GM12878 (cell line): ENCODE results near the gene SPSB3. TPM values are rescaled to one million over a fixed set of nuclear protein-coding genes. Genes with fewer than 3 reads are reported as not detected.
A peak's percentile ranks its signal among the peaks of the same experiment; 100 is the strongest.

ENCODE experiments used
- BMI1 ChIP-seq: fragments of 450-650 bp; IDR thresholded peaks from 2 replicates; pipeline ENCODE4 v1.6.1; 2016; ENCODE audit warnings: mild to moderate bottlenecking, moderate library complexity, borderline replicate concordance
- EZH2 ChIP-seq: IDR thresholded peaks from 2 replicates; pipeline ENCODE4 v1.6.1; 2012; ENCODE audit warnings: low read depth, mild to moderate bottlenecking, control low read depth, inconsistent platforms, low read length, borderline replicate concordance; ENCODE audit not compliant: control insufficient read depth
- GATAD2B ChIP-seq: fragments of 450-650 bp; conservative IDR thresholded peaks from 2 replicates; pipeline ENCODE4 v1.6.1; 2017; ENCODE audit warnings: low read depth, mild to moderate bottlenecking, moderate library complexity
- RUNX3 ChIP-seq: IDR thresholded peaks from 2 replicates; pipeline ENCODE4 v1.6.1; 2012; ENCODE audit warnings: low read length, inconsistent platforms
- TCF7 ChIP-seq: IDR thresholded peaks from 2 replicates; pipeline ENCODE4 v1.6.1; 2014; ENCODE audit warnings: antibody characterized with exemption, borderline replicate concordance
- ZNF217 ChIP-seq: fragments of 450-650 bp; IDR thresholded peaks from 2 replicates; pipeline ENCODE4 v1.6.1; 2017; ENCODE audit warnings: antibody characterized with exemption, mild to moderate bottlenecking
- polyA plus RNA-seq, 11 experiments: library from polyadenylated mRNA; depleted of rRNA in 4 of 11; unstranded in 6 of 11; stranded (reverse) in 5 of 11; fragments of >200 nt; fragmentation: Nextera tagmentation in 4 of 11; fragmentation: Illumina TruSeq in 1 of 11; extraction: Ambion mirVana in 4 of 11; extraction: Trizol in 1 of 11; gene quantifications; 1 replicate in 1 of 11; 2 replicates in 10 of 11; pipeline versions ENCODE4 v1.2.1 to v1.2.3, GENCODE V29; 2011 to 2016; ENCODE audit warnings: inconsistent platforms in 2 of 11, missing spikeins in 2 of 11, low read depth in 1 of 11
- total RNA-seq, 4 experiments: library from RNA; depleted of rRNA in 3 of 4; stranded (reverse); fragments of >200 nt in 3 of 4; fragmentation: Illumina TruSeq in 1 of 4; extraction: Trizol in 1 of 4; gene quantifications; 2 replicates each; pipeline versions ENCODE4 v1.2.1 to v1.2.3, GENCODE V29; 2013 to 2021
- TF ChIP-seq, protein P1 (sequence below), 3 experiments: IDR thresholded peaks in 2 of 3; conservative IDR thresholded peaks in 1 of 3; 2 replicates each; pipeline ENCODE4 v1.5.1; 2011; ENCODE audit warnings: low read depth in 3 of 3, low read length in 3 of 3, mild to moderate bottlenecking in 3 of 3, control low read depth in 2 of 3, moderate library complexity in 2 of 3, inconsistent platforms in 1 of 3, mixed read lengths in 1 of 3; ENCODE audit not compliant: control insufficient read depth in 2 of 3, insufficient read depth in 1 of 3; ENCODE audit errors: extremely low read depth in 1 of 3
- TF ChIP-seq, protein P2 (sequence below): IDR thresholded peaks from 2 replicates; pipeline ENCODE4 v1.6.1; 2012; ENCODE audit warnings: mild to moderate bottlenecking, low read depth, low read length
- TF ChIP-seq, protein P3 (sequence below): IDR thresholded peaks from 2 replicates; pipeline ENCODE4 v1.6.1; 2011; ENCODE audit warnings: borderline replicate concordance, low read depth, mild to moderate bottlenecking, moderate library complexity, low read length; ENCODE audit not compliant: insufficient read depth, poor library complexity, severe bottlenecking
- TF ChIP-seq, protein P4 (sequence below): fragments of 450-650 bp; IDR thresholded peaks from 2 replicates; pipeline ENCODE4 v1.6.1; 2018; ENCODE audit warnings: mild to moderate bottlenecking, low read depth, moderate library complexity; ENCODE audit not compliant: partially characterized antibody
- TF ChIP-seq, protein P5 (sequence below): IDR thresholded peaks from 2 replicates; pipeline ENCODE4 v1.6.1; 2012; ENCODE audit warnings: improper control_type of control experiment, low read depth, low read length; ENCODE audit not compliant: insufficient replicate concordance

SPSB3 gene
- total and polyA plus RNA-seq, 10 of the 15 experiments (the other 5 are each of a cell fraction or from before 2014, with no cell fraction given) = 0.31 to 26.9 (median 14.0) TPM

DNA sequence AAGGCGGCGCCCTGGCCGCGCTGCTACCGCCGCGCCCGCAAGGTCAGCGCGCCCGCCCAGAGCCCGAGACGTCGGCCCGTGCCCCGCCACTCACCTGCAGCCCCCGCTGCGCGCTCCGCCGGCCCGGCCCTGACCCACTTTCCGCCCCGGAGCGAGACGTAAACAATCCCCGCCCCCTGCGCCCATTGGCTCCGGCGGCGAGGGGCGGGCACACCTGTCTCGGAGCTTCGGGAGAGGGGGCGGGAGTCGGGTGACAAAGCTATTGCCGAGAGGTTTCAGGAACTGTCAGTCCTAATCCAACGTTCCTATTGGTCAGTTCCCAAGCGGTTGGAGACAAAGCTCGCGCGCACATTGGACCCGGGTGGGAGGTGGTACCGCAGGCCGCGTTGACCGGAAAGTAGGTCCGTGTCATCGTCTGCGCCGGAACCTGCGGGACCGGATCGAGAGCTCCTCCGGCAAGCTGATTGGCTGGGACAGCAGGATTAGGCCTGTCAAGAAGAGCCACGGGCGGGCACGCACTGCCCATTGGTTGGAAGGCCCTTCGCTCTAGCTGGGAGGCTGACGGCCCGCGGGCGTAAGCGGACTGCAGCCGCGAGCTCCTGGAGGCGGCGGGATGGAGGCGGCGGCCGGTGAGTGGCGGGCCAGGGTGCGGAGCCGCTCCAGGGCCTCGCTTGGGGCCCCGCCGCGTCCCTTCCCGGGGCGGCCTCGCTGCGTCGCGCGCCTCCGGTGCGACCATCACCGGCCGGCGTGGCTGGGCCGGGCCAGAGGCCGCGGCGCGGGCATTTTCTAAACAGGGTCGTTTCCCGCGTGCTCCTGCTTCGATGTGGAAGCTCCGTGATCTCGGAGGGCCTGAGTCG, at the start of gene SPSB3, which contains the start of gene NUBP2 (continued):
- TF ChIP-seq RUNX3 (peak; percentile 82), TCF7 (no peak), EZH2 (no peak), BMI1 (no peak), GATAD2B (peak; percentile 88), ZNF217 (no peak)
- TF ChIP-seq, protein P1, sequence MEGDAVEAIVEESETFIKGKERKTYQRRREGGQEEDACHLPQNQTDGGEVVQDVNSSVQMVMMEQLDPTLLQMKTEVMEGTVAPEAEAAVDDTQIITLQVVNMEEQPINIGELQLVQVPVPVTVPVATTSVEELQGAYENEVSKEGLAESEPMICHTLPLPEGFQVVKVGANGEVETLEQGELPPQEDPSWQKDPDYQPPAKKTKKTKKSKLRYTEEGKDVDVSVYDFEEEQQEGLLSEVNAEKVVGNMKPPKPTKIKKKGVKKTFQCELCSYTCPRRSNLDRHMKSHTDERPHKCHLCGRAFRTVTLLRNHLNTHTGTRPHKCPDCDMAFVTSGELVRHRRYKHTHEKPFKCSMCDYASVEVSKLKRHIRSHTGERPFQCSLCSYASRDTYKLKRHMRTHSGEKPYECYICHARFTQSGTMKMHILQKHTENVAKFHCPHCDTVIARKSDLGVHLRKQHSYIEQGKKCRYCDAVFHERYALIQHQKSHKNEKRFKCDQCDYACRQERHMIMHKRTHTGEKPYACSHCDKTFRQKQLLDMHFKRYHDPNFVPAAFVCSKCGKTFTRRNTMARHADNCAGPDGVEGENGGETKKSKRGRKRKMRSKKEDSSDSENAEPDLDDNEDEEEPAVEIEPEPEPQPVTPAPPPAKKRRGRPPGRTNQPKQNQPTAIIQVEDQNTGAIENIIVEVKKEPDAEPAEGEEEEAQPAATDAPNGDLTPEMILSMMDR (IDR thresholded peaks at IDR 0.05 in 2 of 3, conservative IDR thresholded peaks at IDR 0.05 in 1 of 3; ENCODE audit: control insufficient read depth in 2 of 3, extremely low read depth in 1 of 3, insufficient read depth in 1 of 3, low read depth in 3 of 3, low read length in 3 of 3) = no peak
- TF ChIP-seq, protein P2, sequence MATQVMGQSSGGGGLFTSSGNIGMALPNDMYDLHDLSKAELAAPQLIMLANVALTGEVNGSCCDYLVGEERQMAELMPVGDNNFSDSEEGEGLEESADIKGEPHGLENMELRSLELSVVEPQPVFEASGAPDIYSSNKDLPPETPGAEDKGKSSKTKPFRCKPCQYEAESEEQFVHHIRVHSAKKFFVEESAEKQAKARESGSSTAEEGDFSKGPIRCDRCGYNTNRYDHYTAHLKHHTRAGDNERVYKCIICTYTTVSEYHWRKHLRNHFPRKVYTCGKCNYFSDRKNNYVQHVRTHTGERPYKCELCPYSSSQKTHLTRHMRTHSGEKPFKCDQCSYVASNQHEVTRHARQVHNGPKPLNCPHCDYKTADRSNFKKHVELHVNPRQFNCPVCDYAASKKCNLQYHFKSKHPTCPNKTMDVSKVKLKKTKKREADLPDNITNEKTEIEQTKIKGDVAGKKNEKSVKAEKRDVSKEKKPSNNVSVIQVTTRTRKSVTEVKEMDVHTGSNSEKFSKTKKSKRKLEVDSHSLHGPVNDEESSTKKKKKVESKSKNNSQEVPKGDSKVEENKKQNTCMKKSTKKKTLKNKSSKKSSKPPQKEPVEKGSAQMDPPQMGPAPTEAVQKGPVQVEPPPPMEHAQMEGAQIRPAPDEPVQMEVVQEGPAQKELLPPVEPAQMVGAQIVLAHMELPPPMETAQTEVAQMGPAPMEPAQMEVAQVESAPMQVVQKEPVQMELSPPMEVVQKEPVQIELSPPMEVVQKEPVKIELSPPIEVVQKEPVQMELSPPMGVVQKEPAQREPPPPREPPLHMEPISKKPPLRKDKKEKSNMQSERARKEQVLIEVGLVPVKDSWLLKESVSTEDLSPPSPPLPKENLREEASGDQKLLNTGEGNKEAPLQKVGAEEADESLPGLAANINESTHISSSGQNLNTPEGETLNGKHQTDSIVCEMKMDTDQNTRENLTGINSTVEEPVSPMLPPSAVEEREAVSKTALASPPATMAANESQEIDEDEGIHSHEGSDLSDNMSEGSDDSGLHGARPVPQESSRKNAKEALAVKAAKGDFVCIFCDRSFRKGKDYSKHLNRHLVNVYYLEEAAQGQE = no peak
- TF ChIP-seq, protein P3, sequence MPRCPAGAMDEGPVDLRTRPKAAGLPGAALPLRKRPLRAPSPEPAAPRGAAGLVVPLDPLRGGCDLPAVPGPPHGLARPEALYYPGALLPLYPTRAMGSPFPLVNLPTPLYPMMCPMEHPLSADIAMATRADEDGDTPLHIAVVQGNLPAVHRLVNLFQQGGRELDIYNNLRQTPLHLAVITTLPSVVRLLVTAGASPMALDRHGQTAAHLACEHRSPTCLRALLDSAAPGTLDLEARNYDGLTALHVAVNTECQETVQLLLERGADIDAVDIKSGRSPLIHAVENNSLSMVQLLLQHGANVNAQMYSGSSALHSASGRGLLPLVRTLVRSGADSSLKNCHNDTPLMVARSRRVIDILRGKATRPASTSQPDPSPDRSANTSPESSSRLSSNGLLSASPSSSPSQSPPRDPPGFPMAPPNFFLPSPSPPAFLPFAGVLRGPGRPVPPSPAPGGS = no peak
- TF ChIP-seq, protein P4, sequence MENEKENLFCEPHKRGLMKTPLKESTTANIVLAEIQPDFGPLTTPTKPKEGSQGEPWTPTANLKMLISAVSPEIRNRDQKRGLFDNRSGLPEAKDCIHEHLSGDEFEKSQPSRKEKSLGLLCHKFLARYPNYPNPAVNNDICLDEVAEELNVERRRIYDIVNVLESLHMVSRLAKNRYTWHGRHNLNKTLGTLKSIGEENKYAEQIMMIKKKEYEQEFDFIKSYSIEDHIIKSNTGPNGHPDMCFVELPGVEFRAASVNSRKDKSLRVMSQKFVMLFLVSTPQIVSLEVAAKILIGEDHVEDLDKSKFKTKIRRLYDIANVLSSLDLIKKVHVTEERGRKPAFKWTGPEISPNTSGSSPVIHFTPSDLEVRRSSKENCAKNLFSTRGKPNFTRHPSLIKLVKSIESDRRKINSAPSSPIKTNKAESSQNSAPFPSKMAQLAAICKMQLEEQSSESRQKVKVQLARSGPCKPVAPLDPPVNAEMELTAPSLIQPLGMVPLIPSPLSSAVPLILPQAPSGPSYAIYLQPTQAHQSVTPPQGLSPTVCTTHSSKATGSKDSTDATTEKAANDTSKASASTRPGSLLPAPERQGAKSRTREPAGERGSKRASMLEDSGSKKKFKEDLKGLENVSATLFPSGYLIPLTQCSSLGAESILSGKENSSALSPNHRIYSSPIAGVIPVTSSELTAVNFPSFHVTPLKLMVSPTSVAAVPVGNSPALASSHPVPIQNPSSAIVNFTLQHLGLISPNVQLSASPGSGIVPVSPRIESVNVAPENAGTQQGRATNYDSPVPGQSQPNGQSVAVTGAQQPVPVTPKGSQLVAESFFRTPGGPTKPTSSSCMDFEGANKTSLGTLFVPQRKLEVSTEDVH = peak; percentile 81
- TF ChIP-seq, protein P5, sequence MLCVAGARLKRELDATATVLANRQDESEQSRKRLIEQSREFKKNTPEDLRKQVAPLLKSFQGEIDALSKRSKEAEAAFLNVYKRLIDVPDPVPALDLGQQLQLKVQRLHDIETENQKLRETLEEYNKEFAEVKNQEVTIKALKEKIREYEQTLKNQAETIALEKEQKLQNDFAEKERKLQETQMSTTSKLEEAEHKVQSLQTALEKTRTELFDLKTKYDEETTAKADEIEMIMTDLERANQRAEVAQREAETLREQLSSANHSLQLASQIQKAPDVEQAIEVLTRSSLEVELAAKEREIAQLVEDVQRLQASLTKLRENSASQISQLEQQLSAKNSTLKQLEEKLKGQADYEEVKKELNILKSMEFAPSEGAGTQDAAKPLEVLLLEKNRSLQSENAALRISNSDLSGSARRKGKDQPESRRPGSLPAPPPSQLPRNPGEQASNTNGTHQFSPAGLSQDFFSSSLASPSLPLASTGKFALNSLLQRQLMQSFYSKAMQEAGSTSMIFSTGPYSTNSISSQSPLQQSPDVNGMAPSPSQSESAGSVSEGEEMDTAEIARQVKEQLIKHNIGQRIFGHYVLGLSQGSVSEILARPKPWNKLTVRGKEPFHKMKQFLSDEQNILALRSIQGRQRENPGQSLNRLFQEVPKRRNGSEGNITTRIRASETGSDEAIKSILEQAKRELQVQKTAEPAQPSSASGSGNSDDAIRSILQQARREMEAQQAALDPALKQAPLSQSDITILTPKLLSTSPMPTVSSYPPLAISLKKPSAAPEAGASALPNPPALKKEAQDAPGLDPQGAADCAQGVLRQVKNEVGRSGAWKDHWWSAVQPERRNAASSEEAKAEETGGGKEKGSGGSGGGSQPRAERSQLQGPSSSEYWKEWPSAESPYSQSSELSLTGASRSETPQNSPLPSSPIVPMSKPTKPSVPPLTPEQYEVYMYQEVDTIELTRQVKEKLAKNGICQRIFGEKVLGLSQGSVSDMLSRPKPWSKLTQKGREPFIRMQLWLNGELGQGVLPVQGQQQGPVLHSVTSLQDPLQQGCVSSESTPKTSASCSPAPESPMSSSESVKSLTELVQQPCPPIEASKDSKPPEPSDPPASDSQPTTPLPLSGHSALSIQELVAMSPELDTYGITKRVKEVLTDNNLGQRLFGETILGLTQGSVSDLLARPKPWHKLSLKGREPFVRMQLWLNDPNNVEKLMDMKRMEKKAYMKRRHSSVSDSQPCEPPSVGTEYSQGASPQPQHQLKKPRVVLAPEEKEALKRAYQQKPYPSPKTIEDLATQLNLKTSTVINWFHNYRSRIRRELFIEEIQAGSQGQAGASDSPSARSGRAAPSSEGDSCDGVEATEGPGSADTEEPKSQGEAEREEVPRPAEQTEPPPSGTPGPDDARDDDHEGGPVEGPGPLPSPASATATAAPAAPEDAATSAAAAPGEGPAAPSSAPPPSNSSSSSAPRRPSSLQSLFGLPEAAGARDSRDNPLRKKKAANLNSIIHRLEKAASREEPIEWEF = no peak
